WERI-Rb-1 (cell line): ENCODE data around the gene CBFB.
"Not testable (repeated sequence)": the region's sequence is repeated elsewhere in the genome, so short reads cannot be mapped to it uniquely, and the experiment has no call there.

ENCODE experiments used
- DNase-seq: peaks from one replicate; pipeline ENCODE4 v3.0.0-alpha.2; 2020
- H3K27ac ChIP-seq: fragments of 250-450 bp; sonication (Bioruptor Pico); 2 replicates; pipeline ENCODE4 v1.5.1; 2020; ENCODE audit warnings: mild to moderate bottlenecking, moderate library complexity
- H3K27me3 ChIP-seq: fragments of 250-450 bp; sonication (Bioruptor Pico); 2 replicates; pipeline ENCODE4 v1.5.1; 2021; ENCODE audit warnings: mild to moderate bottlenecking, low read depth, moderate library complexity; ENCODE audit not compliant: insufficient read depth, severe bottlenecking
- H3K36me3 ChIP-seq: fragments of 250-450 bp; sonication (Bioruptor Pico); 2 replicates; pipeline ENCODE4 v1.5.1; 2020; ENCODE audit warnings: mild to moderate bottlenecking, moderate library complexity
- H3K4me3 ChIP-seq: 2 replicates; pipeline ENCODE4 v1.5.1; 2011; ENCODE audit warnings: low read depth, mild to moderate bottlenecking, control low read depth, low read length
- H3K9me3 ChIP-seq: fragments of 250-450 bp; sonication (Bioruptor Pico); 2 replicates; pipeline ENCODE4 v1.5.1; 2021; ENCODE audit warnings: mild to moderate bottlenecking, moderate library complexity; ENCODE audit not compliant: severe bottlenecking
- TF ChIP-seq, protein P1 (sequence below): IDR thresholded peaks from 2 replicates; pipeline ENCODE4 v1.5.1; 2011; ENCODE audit warnings: low read depth, mild to moderate bottlenecking, control low read depth, inconsistent platforms, low read length

Gene CBFB

DNA sequence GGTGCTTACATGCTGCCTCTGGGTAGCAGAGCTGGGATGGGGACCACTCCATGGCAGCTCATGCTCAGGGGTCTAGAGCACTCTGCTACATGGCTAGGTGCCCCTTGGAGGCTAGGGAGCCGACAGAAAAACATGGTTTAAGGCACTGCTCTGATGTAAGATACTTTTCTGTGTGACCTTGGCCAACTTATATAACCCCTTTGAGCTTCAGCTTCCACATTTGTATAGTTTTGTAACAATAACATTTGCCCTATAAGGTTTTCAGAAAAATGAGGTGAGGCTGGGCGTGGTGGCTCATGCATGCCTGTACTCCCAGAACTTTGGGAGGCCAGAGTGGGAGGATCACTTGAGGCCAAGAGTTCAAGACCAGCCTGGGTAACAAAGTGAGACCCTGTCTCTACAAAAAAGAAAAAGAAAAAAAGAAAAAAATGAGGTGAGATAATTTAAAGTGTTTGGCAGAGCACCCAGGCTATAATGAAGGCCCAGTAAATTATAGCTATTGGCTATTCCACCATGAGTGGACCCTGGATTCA lies 37.3 kb upstream of the CBFB start:
- H3K27ac ChIP-seq = no peak overlapping the region
- no peak overlapping the region for H3K4me3 ChIP-seq
- H3K27me3 ChIP-seq = no peaks in the 10 kb centered on the region
- no peaks in the 10 kb centered on the region for H3K36me3 ChIP-seq
- TF ChIP-seq, protein P1, sequence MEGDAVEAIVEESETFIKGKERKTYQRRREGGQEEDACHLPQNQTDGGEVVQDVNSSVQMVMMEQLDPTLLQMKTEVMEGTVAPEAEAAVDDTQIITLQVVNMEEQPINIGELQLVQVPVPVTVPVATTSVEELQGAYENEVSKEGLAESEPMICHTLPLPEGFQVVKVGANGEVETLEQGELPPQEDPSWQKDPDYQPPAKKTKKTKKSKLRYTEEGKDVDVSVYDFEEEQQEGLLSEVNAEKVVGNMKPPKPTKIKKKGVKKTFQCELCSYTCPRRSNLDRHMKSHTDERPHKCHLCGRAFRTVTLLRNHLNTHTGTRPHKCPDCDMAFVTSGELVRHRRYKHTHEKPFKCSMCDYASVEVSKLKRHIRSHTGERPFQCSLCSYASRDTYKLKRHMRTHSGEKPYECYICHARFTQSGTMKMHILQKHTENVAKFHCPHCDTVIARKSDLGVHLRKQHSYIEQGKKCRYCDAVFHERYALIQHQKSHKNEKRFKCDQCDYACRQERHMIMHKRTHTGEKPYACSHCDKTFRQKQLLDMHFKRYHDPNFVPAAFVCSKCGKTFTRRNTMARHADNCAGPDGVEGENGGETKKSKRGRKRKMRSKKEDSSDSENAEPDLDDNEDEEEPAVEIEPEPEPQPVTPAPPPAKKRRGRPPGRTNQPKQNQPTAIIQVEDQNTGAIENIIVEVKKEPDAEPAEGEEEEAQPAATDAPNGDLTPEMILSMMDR = no peak
- DNase-seq = no peak
- H3K9me3 ChIP-seq = no peaks in the 10 kb centered on the region

DNA sequence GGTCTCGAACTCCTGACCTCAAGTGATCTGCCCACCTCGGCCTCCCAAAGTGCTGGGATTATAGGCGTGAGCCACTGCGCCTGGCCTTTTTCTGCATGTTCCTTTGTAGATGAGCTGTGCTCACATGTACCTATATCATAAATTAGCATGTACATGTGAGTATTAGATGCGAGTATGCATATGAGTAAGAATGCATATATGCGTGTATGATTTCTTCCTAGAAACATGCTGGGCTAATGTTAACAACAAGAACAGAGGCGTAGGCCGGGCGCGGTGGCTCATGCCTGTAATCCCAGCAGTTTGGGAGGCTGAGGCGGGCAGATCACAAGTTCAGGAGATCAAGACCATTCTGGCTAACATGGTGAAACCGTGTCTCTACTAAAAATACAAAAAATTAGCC lies 35.4 kb upstream of the CBFB start:
- not testable (repeated sequence) for DNase-seq, H3K27me3 ChIP-seq, H3K4me3 ChIP-seq, H3K9me3 ChIP-seq, H3K27ac ChIP-seq, H3K36me3 ChIP-seq

DNA sequence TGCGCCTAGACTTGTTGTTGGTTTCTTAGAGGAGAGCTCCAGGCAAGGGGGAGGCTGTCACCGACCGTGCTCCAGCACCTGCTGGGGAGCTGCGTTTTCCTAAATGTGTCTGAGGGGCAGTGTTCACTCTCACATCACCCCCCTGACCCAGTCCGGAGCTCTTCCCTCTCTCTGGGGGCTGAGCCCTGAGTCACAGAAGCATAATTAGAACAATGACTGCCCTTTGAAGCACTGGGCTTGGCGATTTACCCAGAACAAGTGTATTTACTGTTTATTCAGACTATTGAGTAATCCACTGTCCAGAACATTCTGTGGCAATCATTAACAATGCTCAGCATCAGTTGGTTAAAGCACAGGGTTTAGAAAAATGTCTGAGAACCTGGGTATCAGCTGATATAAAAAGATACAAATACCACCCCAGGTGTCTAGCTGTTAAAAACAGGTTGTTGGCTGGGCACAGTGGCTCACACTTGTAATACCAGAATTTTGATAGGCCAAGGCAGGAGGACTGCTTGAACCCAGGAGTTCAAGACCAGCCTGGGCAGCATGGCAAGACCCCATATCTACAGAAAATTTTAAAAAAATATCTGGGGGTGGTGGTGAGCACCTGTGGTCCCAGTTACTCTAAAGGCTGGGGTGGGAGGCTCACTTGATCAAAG lies 32.5 kb upstream of the CBFB start:
- H3K27me3 ChIP-seq = no peaks in the 10 kb centered on the region
- no peaks in the 10 kb centered on the region for H3K36me3 ChIP-seq
- DNase-seq = no peak
- no peaks in the 10 kb centered on the region for H3K9me3 ChIP-seq
- H3K27ac ChIP-seq = no peak overlapping the region
- no peak overlapping the region for H3K4me3 ChIP-seq
- TF ChIP-seq, protein P1 = no peak

DNA sequence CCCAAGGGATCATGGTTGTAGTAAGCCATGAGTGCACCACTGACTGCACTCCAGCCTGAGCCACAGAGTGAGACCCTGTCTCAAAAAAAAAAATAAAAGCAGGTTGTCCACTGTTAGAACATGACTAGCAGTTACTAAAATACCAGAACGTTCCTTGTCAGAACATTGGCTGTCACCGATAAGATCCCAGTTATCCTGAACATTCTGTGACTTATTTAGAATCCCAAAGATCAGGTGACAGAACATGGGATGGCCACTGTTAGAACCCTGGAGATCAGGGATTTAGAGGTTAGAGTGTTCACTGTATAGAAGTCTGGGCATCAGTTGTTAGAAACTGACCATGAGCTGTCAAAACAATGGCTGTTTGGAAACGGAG lies 32.0 kb upstream of the CBFB start:
- Histone ChIP-seq H3K4me3 (no peak overlapping the region), H3K36me3 (no peaks in the 10 kb centered on the region), H3K27ac (no peak overlapping the region), H3K9me3 (no peaks in the 10 kb centered on the region), H3K27me3 (no peaks in the 10 kb centered on the region)
- TF ChIP-seq, protein P1 = no peak
- DNase-seq = no peak

DNA sequence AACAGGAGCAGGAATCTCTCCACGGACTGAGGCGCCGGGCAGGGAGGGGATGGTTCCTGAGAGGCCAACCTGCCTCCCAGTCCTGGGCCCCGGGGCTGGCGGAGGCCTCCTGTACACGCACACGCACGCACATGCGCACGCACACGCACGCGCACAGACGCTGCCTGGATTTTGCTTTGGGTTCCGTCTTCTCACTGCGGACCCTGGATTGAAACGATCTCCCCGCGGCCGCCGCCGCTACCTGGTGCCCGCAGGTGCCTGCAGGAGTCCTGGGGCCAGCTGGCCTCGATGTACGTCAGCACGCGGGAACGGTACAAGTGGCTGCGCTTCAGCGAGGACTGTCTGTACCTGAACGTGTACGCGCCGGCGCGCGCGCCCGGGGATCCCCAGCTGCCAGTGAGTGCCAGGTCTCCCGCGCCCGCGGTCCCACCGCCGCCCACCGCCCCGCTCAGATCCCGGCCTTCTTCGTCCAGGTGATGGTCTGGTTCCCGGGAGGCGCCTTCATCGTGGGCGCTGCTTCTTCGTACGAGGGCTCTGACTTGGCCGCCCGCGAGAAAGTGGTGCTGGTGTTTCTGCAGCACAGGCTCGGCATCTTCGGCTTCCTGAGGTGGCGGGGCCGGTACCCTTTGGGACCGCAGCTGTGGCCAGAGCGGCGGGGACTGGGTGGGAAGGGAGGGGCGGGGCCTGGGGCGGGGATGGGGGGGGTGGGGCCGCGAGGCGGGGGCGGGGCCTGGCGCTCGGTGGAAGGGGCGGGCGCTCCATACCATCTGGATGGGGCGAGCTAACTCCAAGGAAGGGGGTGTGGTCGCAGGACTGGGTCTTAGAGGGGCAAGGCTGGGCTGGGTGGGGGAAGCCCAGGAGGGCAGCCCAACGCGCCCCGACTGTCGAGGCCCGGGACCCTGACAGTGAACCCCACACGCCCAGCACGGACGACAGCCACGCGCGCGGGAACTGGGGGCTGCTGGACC lies 28.3 kb upstream of the CBFB start:
- Histone ChIP-seq H3K27me3 (no peaks in the 10 kb centered on the region), H3K4me3 (peak overlapping the region; percentile 48), H3K36me3 (no peaks in the 10 kb centered on the region), H3K27ac (no peak overlapping the region; the same call in 1 of the 2 replicates), H3K9me3 (no peaks in the 10 kb centered on the region)
- DNase-seq = peak; percentile 74
- TF ChIP-seq, protein P1 = no peak

DNA sequence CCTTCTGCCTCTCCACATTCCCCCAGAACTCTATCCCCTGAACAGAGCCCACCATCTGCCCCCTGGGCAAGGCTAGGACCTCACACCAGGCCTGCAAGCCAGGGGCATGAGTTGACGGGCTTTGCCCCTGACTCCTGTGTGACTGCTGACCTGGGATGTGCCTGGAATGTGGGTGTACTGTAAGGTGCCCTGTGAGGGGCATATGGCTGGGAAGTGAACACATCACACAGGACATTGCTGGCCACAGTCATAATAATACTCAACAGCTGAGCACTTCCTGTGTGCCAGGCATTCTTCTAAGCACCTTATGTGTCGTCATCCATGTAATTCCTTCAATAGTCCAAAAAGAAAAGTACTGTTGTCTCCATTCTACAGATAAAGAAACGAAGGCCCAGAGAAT lies 27.2 kb upstream of the CBFB start:
- Histone ChIP-seq H3K27ac (no peak overlapping the region), H3K27me3 (no peaks in the 10 kb centered on the region), H3K4me3 (no peak overlapping the region)

More for the DNA sequence above, 27.2 kb upstream of the CBFB start:
- DNase-seq = no peak
- Histone ChIP-seq H3K36me3 (no peaks in the 10 kb centered on the region), H3K9me3 (no peaks in the 10 kb centered on the region)
- TF ChIP-seq, protein P1 = no peak
